ENCODE data around the gene SCPEP1.

SCPEP1 gene

DNA sequence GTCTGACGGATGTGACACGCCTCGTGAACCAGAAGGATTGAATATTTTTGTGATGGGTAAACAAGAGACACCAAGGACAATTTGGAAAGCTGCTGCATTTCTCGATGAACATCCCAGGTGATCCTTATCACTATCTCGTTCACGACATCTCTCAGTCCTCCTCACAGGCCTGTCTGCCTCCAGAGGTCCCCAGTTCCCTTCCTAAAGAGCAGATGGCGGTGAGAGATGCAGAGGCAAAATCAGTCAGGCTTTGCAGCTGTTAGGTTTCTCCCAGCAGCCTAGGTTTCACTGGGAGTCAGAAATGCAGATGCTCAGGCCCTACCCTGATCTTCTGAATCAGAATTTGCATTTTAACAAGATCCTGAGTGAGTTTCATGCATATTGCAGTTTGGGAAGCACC is 23.6 kb downstream of the SCPEP1 start:
- no peak for DNase-seq (ENCODE audit: low read depth in 2 of 2)

DNA sequence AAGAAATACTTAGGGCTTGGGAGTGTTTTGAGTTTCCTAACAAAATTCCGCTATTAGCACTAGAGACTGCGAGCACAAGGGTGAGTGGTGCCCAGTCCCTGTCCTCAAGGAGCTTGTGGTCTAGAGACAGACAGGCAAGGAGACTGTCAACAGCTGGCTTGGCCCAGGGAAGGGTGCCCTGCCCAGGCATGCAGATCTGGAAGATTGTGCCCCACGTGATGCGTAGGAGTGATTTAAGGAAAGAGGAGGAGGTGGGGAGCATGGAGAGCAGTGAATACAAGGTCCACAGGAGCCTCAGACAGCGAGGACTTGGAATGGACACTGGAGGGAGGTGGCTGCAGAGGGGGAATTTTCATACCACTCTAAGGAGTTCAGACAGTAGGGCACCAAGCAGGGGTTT is 25.0 kb downstream of the SCPEP1 start:
- DNase-seq (ENCODE audit: low read depth in 2 of 2): no peak

DNA sequence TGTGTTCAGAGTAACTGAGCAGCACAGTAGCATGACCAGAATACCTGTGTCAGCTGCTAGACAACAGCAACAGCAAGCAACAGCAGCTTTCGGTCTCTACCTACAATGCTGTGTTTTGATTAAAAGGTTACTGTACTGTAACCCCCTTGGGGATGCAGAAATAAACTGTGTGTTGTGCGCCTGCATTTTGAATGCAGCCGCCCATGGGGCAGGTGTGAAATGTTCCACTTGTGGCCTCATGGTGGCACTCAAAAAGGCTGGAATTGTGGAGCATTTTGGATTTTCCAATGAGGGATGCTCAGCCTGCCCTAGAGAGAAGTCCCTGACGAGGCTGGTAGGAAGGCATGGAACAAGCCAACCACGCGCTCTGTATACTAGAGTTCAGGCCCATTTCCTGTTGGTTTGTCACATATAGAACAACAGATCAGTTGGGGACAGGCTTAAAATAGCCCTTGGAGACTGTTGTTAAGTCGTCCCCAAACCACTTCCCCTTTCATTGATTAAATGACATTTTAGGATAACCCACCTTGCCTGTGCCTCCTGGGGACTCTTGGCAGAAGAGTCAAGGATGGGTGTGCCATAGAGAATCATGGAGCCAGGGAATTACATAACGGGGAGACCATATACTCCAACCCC is 27.1 kb downstream of the SCPEP1 start:
- DNase-seq (ENCODE audit: low read depth in 2 of 2): no peak

DNA sequence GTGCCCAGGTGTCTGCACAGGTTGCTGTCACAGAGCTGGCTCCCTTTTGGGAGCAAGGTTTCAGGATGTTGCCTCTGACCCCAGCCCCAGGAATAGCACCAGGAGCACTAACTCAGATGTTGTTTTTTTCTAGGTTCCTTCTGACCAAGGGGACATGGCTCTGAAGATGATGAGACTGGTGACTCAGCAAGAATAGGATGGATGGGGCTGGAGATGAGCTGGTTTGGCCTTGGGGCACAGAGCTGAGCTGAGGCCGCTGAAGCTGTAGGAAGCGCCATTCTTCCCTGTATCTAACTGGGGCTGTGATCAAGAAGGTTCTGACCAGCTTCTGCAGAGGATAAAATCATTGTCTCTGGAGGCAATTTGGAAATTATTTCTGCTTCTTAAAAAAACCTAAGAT is 28.1 kb downstream of the SCPEP1 start:
- DNase-seq (ENCODE audit: low read depth in 2 of 2): no peak

DNA sequence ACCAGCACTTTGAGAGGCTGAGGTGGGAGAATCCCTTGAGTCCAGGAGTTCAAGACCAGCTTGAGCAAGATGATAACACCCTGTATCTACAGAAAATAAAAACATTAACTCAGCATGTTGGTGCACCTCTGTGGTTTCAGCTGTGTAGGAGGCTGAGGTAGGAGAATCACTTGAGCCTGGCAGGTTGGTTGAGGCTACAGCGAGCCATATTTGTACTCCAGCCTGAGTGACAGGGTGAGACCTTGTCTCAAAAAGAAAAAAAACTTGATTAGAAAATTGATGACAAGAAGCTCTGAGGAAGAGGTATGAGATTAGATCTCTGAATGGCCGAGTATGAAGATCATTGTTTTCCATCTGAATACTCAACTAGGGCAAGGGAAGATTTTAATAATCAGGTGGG is 31.0 kb downstream of the SCPEP1 start:
- no peak for DNase-seq (ENCODE audit: low read depth in 2 of 2)

DNA sequence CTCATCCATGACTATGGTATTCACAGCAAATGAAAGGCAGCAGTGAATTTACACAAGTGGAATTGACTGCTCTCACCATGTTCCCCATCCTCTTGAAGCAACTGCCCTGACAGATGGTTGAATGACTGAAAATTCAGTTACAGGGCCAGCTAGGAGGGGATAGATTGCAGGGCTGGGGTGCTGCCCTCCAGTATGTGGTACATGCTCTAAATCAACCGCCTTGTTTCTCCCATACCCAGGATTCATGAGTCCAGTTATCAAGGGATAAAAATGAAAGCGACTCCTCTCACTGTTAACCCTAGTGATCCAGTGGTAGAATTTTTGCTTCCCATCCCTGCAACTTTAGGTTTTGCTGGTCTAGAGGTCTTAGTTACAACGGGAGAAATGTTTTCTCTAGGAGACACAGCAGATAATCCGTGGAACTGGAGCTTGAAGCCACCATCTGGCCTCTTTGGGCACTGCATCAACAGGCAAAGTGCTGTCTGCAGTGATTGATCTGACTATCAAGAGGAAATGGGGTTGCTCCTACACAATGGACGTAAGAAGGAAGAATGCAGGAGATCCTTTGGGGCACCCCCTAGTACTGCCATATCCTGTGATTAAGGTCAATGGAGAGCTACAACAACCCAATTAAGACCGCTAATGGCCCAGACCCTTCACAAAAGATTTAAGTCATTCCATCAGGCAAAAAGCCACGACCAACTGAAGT is 32.0 kb downstream of the SCPEP1 start:
- peak in 1 of 2 donors; percentile 2 for DNase-seq (ENCODE audit: low read depth in 2 of 2)

DNA sequence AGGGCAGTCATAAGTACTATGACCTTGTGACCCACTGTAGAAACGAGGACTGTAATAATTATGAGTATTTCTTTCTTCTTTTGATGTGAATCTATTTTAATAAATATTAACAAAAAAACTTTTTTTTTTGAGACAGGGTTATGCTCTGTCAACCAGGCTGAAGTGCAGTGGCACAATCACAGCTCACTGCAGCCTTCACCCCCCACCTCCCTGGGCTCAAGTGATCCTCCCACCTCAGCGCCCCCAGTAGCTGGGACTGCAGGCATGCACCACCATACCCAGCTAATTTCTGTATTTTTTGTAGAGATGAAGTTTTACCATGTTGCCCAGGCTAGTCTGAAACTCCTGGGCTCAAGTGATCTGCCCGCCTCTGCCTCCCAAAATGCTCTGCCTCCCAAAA is 32.6 kb downstream of the SCPEP1 start:
- no peak for DNase-seq (ENCODE audit: low read depth in 2 of 2)

DNA sequence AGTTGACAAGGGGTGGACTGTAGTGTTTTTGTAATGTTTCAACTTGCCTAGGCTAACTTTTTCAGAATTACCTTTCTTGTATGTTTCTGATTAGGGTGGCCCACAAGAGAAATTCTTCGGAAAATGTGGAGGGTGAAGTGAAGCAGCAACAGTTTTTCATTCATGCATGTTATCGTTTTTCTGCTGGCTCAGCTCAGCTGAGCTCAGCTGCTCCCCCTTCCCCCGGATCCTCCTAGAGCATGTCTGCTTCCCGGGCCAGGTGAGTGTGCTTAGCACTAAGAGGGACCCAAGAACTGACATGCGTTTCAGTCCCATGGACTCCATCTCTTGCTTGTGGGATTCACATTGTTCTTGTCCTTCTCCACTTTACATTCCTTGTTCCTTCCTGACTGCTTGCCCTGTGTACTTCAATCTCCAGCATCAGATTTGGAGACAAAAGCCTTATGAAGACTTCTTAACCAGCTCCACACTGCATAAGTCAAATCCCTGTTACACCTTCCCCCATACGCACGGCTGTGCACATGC is 33.6 kb downstream of the SCPEP1 start:
- no peak for DNase-seq (ENCODE audit: low read depth in 2 of 2)

DNA sequence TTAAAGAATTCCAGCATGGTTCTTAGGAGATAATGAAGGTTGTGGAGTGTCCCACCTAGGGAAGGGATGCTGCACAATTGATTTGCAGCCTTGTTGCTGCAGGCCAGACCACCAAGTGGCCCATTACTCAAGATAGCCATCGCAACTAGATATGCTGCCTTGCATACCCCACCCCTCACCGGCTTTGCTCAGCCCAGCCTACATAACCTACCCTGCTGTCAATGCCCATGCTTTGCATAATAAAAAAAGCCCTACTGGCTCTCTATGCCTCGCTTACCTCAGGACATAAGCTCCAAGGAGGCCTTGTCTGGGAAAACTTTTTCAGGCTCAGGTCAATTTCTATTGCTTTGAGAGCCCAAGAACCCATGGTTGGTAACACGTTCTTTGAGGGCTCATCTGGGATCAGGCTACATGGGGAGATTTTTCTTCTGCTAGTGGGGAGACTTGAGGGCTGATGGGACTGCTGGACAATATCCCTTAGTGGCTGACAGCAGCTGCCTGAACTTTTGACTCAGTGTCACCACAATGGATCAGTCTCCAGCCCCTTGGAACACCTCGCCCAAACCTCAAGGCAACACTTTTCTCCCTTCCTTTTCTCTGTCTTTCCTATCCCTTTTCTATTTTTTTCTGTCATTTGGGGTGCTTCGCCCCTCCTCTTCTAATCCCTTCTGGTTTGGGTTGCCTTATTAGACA is 38.3 kb downstream of the SCPEP1 start:
- DNase-seq (ENCODE audit: low read depth in 2 of 2): no peak

DNA sequence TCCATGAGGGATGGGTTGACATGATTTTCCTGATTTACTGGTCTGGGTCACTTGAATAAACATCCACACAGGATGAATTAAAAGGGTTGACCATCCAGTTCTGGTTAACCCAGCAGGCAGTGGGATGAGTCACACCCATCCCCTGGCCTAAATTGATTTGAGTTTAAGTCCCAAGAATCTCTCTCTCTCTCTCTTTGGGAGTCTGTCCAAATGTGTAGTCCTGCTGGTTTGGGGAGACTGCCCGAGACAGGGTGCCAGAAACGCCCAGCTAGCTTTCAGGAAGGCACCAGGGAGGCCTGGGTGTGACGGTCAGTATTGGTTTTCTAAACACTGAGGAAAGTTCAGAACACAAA is 38.8 kb downstream of the SCPEP1 start:
- no peak for DNase-seq (ENCODE audit: low read depth in 2 of 2)

DNA sequence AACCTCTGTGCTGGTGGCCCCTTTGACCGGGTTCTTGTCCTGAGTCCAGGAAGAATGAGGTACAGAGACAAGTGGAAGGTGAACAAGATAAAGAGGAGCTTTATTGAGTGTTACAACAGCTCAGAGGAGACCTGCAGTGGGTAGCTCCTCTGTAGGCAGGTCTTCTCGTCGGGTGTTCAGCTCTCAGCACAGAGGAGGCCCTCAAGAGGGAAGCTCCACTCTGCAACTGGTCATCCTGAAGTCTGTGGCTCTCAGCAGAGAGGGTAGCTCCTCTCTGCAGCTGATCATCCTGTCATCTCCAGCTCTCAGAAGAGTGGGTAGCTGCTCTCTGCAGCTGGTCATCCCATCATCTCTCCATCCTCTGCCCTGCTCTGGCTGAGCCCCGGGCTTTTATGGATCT is 39.7 kb downstream of the SCPEP1 start:
- no peak for DNase-seq (ENCODE audit: low read depth in 2 of 2)

DNA sequence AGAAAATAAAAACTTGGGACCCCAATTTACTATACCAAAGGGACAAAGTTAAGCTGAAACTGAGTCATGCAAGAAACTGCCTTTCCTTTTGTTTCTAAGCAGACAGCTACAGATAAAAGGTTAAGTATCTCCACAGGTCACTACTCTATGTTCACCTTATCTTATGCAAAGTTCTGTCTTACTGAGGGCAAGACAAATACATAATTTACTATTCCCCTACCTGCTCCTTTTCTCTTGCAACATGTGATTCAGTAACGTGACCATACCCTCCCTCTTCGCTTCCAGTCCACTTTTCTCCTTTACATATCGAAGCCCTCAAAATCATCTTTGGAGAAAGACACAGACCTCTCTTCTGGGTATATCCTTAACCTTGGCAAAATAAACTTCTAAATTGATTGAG is 42.3 kb downstream of the SCPEP1 start:
- no peak for DNase-seq (ENCODE audit: low read depth in 2 of 2)

DNA sequence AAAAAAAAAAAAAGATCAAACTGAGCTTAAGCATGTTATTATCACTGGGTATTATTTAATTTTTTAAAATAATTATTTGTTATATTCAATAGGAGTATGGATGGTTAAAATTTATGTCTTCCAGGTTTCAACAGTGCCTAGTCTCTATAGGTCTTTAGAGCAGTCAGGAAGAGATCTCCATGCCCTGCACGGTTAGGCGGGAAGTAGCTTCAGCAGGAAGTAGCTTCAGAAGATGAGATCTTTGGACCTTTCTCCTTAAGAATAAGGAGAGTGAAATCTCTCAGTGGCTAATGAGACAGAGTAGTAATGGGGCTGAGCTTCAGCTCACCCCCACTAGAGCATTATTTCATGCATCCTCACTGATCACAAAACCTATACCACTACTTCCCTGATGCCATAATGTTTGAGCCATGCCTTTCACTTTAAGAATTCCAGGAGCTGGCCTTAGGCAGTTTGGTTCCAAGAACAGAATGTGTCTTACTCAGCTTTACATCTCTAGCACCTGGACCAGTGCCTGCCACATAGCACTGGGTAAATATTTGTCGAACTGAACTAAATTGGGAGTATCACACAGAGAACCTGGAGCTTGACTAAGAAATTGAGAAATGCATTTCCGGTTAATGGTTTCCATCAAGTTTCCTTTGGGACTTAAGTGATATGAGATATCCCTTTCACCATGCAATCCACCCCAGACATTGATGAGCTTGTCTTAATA is 43.5 kb downstream of the SCPEP1 start:
- DNase-seq (ENCODE audit: low read depth in 2 of 2): no peak

DNA sequence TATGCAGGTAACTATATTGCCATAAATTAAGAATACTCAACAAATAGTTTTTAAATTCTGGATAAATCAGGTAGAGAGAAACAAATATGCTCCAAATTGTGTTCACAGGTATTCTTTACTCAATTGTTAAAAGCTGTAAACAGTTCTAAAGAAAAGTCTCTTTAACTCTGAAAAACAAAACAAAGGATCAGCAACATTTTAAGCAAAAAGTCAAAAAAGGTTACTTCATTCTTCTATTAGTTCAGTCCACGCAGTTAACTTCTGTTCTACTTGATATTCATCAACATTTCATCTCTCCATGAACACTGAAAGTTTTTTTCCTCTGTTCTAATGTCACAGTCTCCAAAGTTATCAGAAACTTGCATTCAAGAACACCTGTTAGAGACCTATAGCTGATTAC is 47.9 kb downstream of the SCPEP1 start:
- DNase-seq (ENCODE audit: low read depth in 2 of 2): no peak

DNA sequence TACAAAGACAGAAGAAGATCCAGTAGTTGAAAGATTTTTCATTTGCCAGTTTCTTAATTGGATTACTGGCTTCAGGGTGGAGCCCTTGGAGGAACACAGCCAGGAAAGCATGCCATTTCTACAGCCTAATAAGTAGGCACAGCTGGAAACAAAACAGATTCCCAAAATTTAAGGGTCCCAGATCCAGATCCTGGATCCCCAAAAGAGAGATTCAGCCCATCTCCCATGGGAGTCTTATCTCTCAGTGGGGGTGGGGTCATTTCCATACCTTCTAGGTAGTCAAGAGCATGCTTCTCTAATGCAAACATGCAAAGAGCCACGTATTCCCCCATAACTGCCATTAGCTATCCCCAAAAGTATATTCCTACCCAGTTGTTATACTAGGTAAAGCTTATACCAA is 49.9 kb downstream of the SCPEP1 start:
- DNase-seq (ENCODE audit: low read depth in 2 of 2): no peak

DNA sequence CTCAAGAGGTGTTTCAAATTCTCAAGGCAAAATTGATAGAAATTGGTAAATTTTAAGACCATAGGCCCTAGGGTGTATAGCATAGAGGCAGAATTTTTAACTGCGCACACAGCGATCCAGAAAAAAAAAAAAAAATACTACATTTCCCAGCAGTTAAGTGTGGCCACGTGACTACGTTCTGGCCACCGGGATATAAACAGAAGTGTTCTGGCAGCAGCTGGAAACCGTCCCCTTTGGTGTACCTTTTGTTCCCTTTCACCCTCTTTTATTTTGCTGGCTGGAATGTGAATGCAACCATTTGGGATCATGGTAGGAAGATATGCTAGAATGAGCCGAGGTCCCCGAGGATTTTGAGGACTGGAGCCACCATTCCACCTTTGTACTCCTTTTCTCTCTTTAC is 54.4 kb downstream of the SCPEP1 start:
- DNase-seq (ENCODE audit: low read depth in 2 of 2): no peak

DNA sequence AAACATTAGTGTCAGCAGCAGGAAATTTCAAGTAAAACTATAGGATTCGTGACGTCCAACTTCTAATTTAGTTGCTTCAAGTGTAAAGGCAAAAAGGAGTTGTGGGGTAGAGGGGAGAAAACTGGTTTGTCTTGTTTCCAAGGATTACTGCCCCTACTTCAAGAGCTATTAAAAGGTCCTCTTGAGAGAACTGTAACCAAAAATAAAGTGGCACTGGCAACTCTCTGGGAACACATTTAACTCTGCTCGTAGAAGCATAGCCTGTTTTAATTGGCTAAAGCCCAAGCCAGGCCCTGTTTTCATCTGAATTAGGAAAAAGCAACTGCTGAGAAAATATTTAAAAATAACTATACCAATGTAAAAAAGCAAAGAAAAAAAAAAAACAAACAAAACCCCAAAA is 55.4 kb downstream of the SCPEP1 start:
- no peak for DNase-seq (ENCODE audit: low read depth in 2 of 2)

DNA sequence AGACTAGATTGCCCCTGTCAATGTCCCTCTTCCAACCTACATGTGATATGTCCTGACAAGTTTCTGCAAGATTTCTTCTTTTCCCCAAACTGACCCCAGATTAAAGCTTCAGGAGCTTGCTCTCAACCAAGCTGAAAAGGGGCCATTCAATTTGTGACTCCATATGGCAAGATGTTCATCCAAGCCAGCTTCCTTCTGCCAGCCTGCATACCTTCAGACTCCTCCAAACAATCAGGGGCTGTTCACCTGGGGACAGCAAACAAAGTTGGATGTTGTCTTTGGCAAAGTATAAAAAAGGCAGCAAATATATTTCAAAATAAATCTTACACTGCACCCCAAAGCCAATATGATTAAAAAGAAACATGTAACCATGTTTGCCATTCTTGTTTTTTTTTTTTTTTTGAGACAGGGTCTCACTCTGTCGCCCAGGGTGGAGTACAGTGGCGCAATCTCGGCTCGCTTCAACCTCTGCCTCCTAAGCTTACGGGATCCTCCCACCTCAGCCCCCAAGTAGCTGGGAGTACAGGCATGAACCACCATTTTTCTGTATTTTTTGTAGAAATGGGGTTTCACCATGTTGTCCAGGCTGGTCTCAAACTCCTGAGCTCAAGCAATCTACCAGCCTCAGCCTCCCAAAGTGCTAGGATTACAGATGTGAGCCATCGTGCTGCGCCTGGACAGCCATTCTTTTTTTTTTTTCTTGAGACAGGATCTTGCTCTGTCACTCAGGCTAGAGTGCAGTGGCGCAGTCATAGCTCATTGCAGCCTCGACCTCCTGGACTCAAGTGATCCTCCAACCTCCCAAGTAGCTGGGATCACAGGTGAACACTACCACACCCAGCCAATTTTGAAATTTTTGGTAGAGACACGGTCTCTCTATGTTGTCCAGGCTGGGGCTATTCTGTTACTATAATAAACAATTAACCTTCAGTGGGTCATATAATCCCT is 57.1 kb downstream of the SCPEP1 start:
- no peak for DNase-seq (ENCODE audit: low read depth in 2 of 2)

DNA sequence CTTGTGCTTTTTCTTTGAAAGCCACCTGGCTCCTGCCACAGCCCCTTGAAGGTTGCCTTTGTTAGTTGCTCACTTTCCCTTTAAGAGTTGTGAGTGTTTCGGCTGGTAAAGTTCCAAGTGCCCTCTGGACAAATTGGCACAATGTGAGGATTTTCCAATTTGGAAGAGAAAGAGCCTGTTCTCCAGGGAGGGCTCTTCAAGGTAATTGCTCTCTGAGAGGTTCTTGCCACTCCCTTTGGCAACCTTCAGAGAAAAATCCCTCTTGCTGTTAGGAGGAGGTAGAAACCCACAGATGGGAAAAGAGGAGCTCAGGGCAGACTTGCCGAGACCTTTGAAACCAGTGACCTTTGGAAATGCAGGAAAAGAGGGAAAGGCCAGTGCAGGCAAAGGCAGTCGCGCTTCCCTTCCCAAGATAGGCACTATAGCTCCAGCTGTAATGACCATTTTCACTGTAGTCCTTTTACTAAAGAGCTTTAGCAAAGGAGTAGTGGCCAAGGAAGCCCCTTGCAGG is 58.1 kb downstream of the SCPEP1 start:
- DNase-seq (ENCODE audit: low read depth in 2 of 2): no peak

DNA sequence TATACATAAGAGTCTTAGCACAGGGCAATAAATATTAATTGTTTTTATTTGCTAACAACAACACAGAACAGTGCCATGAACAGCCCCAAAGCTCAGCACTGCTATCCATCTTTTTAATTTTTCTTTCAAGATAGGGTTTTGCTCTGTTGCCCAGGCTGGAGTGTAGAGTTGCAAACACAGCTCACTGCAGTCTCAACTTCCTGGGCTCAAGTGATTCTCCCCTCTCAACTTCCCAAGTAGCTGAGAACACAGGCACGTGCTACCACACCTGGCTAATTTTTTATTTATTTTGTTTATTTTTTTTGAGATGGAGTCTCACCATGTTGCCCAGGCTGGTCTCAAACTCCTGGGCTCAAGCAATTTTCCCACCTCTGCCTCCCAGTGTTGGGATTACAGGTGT is 59.5 kb downstream of the SCPEP1 start:
- no peak for DNase-seq (ENCODE audit: low read depth in 2 of 2)

DNA sequence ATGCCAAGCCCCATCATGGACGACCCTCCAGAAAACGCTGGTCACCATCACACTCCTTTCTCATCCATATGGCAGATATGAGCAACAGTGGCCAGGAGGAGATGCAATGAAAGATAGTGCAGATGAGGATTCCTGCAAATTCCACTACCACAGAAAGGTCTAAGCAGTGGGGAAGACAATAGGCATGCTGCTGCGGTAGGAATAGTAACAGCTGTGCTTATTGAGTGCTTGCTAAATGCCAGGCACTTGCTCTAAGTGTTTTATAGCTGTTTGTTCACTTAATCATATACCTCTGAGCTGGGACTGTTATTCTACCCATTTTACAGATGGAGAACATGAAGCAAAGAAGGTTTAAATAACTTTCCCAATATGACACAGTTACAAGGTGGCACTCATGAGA is 60.6 kb downstream of the SCPEP1 start:
- no peak for DNase-seq (ENCODE audit: low read depth in 2 of 2)

Data from stimulated activated CD4-positive, alpha-beta T cell treated with anti-CD3 and anti-CD28 coated beads, Interleukin-1b, Interleukin-23, amount 100 ng/mL, for 1 hour (primary cell).